GM23248 (cell line): ENCODE results near the gene PPP2R5C. TPM values are rescaled to one million over a fixed set of nuclear protein-coding genes. Genes with fewer than 3 reads are reported as not detected.

ENCODE experiments used
- DNase-seq: peaks from one replicate; pipeline ENCODE4 v3.0.0-alpha.2; 2015
- H2AFZ ChIP-seq: fragments of 200-600 bp; sonication (generic); 2 replicates; pipeline ENCODE4 v1.6.1; 2016; ENCODE audit warnings: antibody characterized with exemption
- H3F3A ChIP-seq: fragments of 200-600 bp; sonication (generic); 2 replicates; pipeline ENCODE4 v1.6.1; 2016; ENCODE audit warnings: mild to moderate bottlenecking, antibody characterized with exemption, mixed run types; ENCODE audit not compliant: insufficient read depth
- H3K27ac ChIP-seq: fragments of 200-600 bp; sonication (generic); 2 replicates; pipeline ENCODE4 v1.5.1; 2016; ENCODE audit warnings: mild to moderate bottlenecking
- H3K27me3 ChIP-seq: fragments of 200-600 bp; sonication (generic); replicated peaks from 2 replicates; pipeline ENCODE4 v1.6.1; 2016; ENCODE audit warnings: mild to moderate bottlenecking; ENCODE audit not compliant: insufficient read depth
- H3K36me3 ChIP-seq: fragments of 200-600 bp; sonication (generic); 2 replicates; pipeline ENCODE4 v1.6.1; 2016; ENCODE audit warnings: low read depth, mild to moderate bottlenecking
- H3K4me1 ChIP-seq: fragments of 200-600 bp; sonication (generic); 2 replicates; pipeline ENCODE4 v1.6.1; 2016; ENCODE audit warnings: mild to moderate bottlenecking; ENCODE audit not compliant: insufficient read depth
- H3K4me2 ChIP-seq: fragments of 200-600 bp; sonication (generic); one replicate; pipeline ENCODE4 v1.6.1; 2016; ENCODE audit warnings: mild to moderate bottlenecking; ENCODE audit not compliant: unreplicated experiment
- H3K4me3 ChIP-seq: fragments of 200-600 bp; sonication (generic); 2 replicates; pipeline ENCODE4 v1.5.1; 2016; ENCODE audit warnings: mild to moderate bottlenecking
- H3K79me2 ChIP-seq: fragments of 200-600 bp; sonication (generic); 2 replicates; pipeline ENCODE4 v1.6.1; 2016; ENCODE audit warnings: mild to moderate bottlenecking; ENCODE audit not compliant: insufficient read depth
- H3K9ac ChIP-seq: fragments of 200-600 bp; sonication (generic); 2 replicates; pipeline ENCODE4 v1.6.1; 2016; ENCODE audit warnings: mild to moderate bottlenecking
- H3K9me2 ChIP-seq: fragments of 200-600 bp; sonication (generic); 2 replicates; pipeline ENCODE4 v1.6.1; 2016; ENCODE audit warnings: mixed run types, mild to moderate bottlenecking, moderate library complexity; ENCODE audit not compliant: insufficient read depth
- H3K9me3 ChIP-seq: fragments of 200-600 bp; sonication (generic); one replicate; pipeline ENCODE4 v1.6.1; 2017; ENCODE audit warnings: low read depth
- H4K20me1 ChIP-seq: fragments of 200-600 bp; sonication (generic); 2 replicates; pipeline ENCODE4 v1.6.0; 2016; ENCODE audit not compliant: insufficient read depth
- EZH2 ChIP-seq: fragments of 200-600 bp; sonication (generic); IDR thresholded peaks from 2 replicates; pipeline ENCODE4 v1.6.1; 2018; ENCODE audit warnings: antibody characterized with exemption, mild to moderate bottlenecking; ENCODE audit not compliant: insufficient read depth, poor library complexity, severe bottlenecking
- EZH2phosphoT487 ChIP-seq: fragments of 200-600 bp; sonication (generic); IDR thresholded peaks from 2 replicates; pipeline ENCODE4 v1.6.1; 2018; ENCODE audit warnings: antibody characterized with exemption, moderate library complexity, mild to moderate bottlenecking, low read depth; ENCODE audit not compliant: insufficient read depth
- WGBS, 2 experiments: methylation state at CpG; one replicate each; pipeline ENCODE4 v1.1.6; 2015 to 2017; ENCODE audit warnings: low lambda C conversion rate in 2 of 2, low coverage in 1 of 2; ENCODE audit errors: missing lambda C conversion rate in 2 of 2; 5-methylcytosine and 5-hydroxymethylcytosine counted together
- in situ Hi-C: fragments of 300-500 bp; cut with MboI; formaldehyde crosslinking; loops from 2 replicates; pipeline ENCODE4 v1.15.0; 2020
- polyA plus RNA-seq: library from polyadenylated mRNA; unstranded; fragments of >200 nt; fragmentation: Nextera tagmentation; extraction: Ambion mirVana; gene quantifications from 2 replicates; pipeline ENCODE4 v1.2.1, GENCODE V29; 2016
- total RNA-seq: library from RNA; depleted of rRNA; stranded (reverse); fragments of >200 nt; shearing (Covaris generic); gene quantifications from 2 replicates; pipeline ENCODE4 v1.2.3, GENCODE V29; 2014

PPP2R5C gene
- total and polyA plus RNA-seq, 2 experiments from 2014 or later, result 76.3 to 77.9 TPM

DNA sequence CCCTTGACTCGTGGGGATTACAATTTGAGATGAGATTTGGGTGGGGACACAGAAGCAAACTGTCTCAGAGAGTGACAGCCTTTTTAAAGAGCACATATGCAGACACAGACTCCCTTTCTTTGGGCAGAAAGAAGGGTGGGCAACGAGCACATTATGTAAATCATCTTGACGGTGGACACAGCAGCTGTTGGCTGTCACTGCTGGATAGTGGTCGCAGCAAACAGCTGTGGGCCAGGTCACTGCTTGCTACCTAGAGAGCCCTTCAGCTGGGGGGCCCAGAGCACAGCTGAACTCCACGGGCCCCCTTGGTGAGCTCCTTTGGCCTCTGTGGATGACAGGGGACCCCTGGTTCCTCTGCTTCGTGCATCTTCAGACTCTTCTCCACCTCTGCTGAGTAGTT, 23.1 kb downstream of the PPP2R5C start:
- Histone ChIP-seq H3K9me2 (no peaks in the 10 kb centered on the region), H3K4me3 (no peak overlapping the region), H3K79me2 (no peaks in the 10 kb centered on the region), H4K20me1 (no peaks in the 10 kb centered on the region; the same call in 1 of the 2 replicates), H3K36me3 (no peaks in the 10 kb centered on the region), H3K27me3 (peaks cover 10% of the 10 kb centered on the region), H3K4me1 (0 out of 2 replicates have a peak, but pooled peaks cover 4% of the 10 kb centered on the region), H3F3A (no peaks in the 10 kb centered on the region), H3K4me2 (no peak overlapping the region), H3K27ac (no peak overlapping the region), H2AFZ (no peak overlapping the region), H3K9ac (no peak overlapping the region), H3K9me3 (no peaks in the 10 kb centered on the region)
- WGBS, 2 experiments, result 69 to 82% methylated on average over 6 of the region's 6 CpGs
- in situ Hi-C loops, result no loop called here
- TF ChIP-seq EZH2phosphoT487, result no peak
- no peak for TF ChIP-seq EZH2
- DNase-seq, result no peak

DNA sequence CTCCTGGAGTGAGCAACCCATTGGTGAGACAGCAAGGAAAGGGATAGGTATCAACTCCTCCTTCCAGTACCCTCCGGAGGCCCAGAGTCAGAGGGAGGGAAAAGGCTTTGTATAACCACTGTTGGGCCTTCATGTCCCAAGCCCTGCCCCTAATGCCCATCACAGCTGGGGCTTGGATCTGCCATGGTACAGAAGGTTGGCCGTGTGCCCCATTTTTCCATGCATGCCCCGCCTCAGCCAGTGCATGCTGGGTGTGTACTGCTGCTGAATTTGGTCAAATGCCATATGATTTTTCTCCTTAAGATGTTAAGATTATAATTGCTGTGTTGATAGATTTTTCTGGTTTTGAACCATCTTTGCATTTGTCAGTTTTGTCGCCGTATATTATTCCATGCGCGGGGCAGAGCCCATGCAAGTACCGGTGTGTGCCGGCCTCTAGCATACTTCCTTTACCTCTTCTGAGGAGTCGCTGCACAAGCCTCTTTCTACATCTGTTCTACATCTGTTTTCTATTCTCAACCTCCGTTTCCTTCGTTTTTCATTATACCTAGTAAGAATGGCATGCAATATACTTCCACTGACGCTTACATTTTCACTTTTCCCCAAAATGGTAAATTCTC, 26.6 kb downstream of the PPP2R5C start:
- Histone ChIP-seq H3K9me3 (no peaks in the 10 kb centered on the region), H3F3A (peaks cover 10% of the 10 kb centered on the region; the same call in 1 of the 2 replicates), H4K20me1 (no peaks in the 10 kb centered on the region; the same call in 1 of the 2 replicates), H3K9ac (no peak overlapping the region), H3K27ac (no peak overlapping the region), H3K9me2 (no peaks in the 10 kb centered on the region), H3K4me2 (peak overlapping the region; percentile 33), H3K36me3 (no peaks in the 10 kb centered on the region), H3K4me3 (peak overlapping the region; percentile 24), H2AFZ (peak overlapping the region; percentile 54; the same call in 1 of the 2 replicates), H3K79me2 (no peaks in the 10 kb centered on the region), H3K27me3 (no peaks in the 10 kb centered on the region), H3K4me1 (0 out of 2 replicates have a peak, but pooled peaks cover 4% of the 10 kb centered on the region)
- in situ Hi-C loops, result no loop called here
- peak; percentile 40 for DNase-seq
- 32 to 33% methylated on average over 13 of the region's 13 CpGs for WGBS, 2 experiments
- TF ChIP-seq EZH2 (no peak), EZH2phosphoT487 (no peak)

DNA sequence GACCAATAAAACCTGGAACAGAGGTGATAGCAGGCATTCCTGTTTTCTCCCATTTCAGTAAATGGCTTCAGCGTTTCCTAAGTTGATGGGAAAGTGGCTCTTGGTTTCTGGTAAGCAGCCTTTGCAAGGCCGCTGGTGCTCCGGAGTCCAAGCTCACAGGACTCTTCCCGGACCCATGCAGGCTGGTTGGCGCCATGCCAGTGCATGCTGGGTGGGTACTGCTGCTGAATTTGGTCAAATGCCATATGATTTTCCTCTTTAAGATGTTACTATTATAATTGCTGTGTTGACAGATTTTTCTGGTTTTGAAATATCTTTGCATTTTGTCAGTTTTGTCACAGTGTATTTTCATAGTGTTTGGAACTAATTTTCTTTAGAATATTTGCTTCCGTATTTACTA, 27.7 kb downstream of the PPP2R5C start:
- no peak overlapping the region for H3K4me2 ChIP-seq
- H3K9me3 ChIP-seq, result no peaks in the 10 kb centered on the region
- TF ChIP-seq EZH2phosphoT487 (no peak), EZH2 (no peak)
- peaks cover 10% of the 10 kb centered on the region; the same call in 1 of the 2 replicates for H3F3A ChIP-seq
- no peak for DNase-seq
- in situ Hi-C loops, result no loop called here
- H3K9ac ChIP-seq, result no peak overlapping the region
- H3K4me1 ChIP-seq, result 0 out of 2 replicates have a peak, but pooled peaks cover 4% of the 10 kb centered on the region
- H3K4me3 ChIP-seq, result no peak overlapping the region
- H3K79me2 ChIP-seq, result no peaks in the 10 kb centered on the region
- no peaks in the 10 kb centered on the region for H3K27me3 ChIP-seq
- no peaks in the 10 kb centered on the region for H3K36me3 ChIP-seq
- WGBS, 2 experiments, result 69 to 70% methylated on average over 6 of the region's 6 CpGs
- H3K9me2 ChIP-seq, result no peaks in the 10 kb centered on the region
- no peaks in the 10 kb centered on the region; the same call in 1 of the 2 replicates for H4K20me1 ChIP-seq
- no peak overlapping the region for H3K27ac ChIP-seq
- no peak overlapping the region for H2AFZ ChIP-seq

DNA sequence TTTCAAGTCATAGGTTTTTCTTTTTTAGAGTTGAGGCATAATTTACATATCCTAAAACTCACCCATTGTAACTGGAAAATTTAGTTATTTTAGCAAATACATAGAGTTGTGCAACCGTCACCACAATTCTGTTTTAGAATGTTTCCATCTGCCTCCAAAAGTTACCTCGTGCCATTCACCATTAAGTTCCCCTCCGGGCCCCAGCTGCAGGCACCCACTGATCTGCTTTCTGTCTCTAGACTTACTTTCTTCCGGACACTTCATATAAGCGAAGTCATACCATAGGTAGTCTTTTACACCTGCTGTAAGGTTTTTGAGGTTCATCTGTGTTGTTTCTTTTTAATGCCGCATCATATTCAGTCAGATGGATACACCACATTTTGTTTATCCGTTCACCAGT, 28.7 kb downstream of the PPP2R5C start:
- no peaks in the 10 kb centered on the region for H3K9me3 ChIP-seq
- no peaks in the 10 kb centered on the region for H3K27me3 ChIP-seq
- H3K79me2 ChIP-seq, result no peaks in the 10 kb centered on the region
- H3K4me2 ChIP-seq, result no peak overlapping the region
- H3K4me3 ChIP-seq, result no peak overlapping the region
- H4K20me1 ChIP-seq, result no peaks in the 10 kb centered on the region; the same call in 1 of the 2 replicates
- no peaks in the 10 kb centered on the region for H3K9me2 ChIP-seq
- no peak overlapping the region for H3K9ac ChIP-seq
- H3K4me1 ChIP-seq, result 0 out of 2 replicates have a peak, but pooled peaks cover 4% of the 10 kb centered on the region
- no peaks in the 10 kb centered on the region for H3K36me3 ChIP-seq
- DNase-seq, result no peak
- H3K27ac ChIP-seq, result no peak overlapping the region
- in situ Hi-C loops, result no loop called here
- 92 to 95% methylated on average over 7 of the region's 7 CpGs for WGBS, 2 experiments
- no peak for TF ChIP-seq EZH2
- no peak for TF ChIP-seq EZH2phosphoT487
- peaks cover 10% of the 10 kb centered on the region; the same call in 1 of the 2 replicates for H3F3A ChIP-seq
- H2AFZ ChIP-seq, result no peak overlapping the region
